ENCODE results near the gene PCDHB5.
A peak's percentile ranks its signal among the peaks of the same experiment; 100 is the strongest.

GRCh38 chr5:141186897-141187512, 52.0 kb downstream of the PCDHB5 start, which contains the start of gene PCDHB9:
- TF ChIP-seq CTCF (conservative IDR thresholded peaks at IDR 0.05 in 1 of 2, IDR thresholded peaks at IDR 0.05 in 1 of 2; ENCODE audit: low read depth in 1 of 2, low read length in 2 of 2) (peak; percentile 17 to 19), EZH2 (IDR thresholded peaks at IDR 0.05; ENCODE audit: low read length, missing control alignments) (no peak)

All from fibroblast of lung (primary cell).